Muscle layer of colon (tissue), 2 donors: ENCODE results near the gene CILP2.

Experiments
- H3K27ac ChIP-seq: one replicate; pipeline ENCODE4 v1.7.0; 2013; ENCODE audit warnings: low read depth, mild to moderate bottlenecking, low read length, moderate library complexity
- H3K27me3 ChIP-seq, 2 donors: one replicate each; pipeline ENCODE4 v1.7.0; 2013; ENCODE audit warnings: low read length in 2 of 2, mild to moderate bottlenecking in 2 of 2; ENCODE audit not compliant: insufficient read depth in 2 of 2, control insufficient read depth in 1 of 2
- H3K36me3 ChIP-seq: one replicate; pipeline ENCODE4 v1.7.0; 2013; ENCODE audit warnings: mild to moderate bottlenecking, low read length; ENCODE audit not compliant: insufficient read depth
- H3K4me1 ChIP-seq: one replicate; pipeline ENCODE4 v1.7.0; 2013; ENCODE audit warnings: mild to moderate bottlenecking, low read length; ENCODE audit not compliant: insufficient read depth
- H3K4me3 ChIP-seq, 2 donors: one replicate each; pipeline ENCODE4 v1.7.0; 2013; ENCODE audit warnings: low read length in 2 of 2, low read depth in 1 of 2, mild to moderate bottlenecking in 1 of 2, moderate library complexity in 1 of 2
- H3K9ac ChIP-seq: one replicate; pipeline ENCODE4 v1.7.0; 2013; ENCODE audit warnings: low read length
- H3K9me3 ChIP-seq: one replicate; pipeline ENCODE4 v1.7.0; 2013; ENCODE audit warnings: mild to moderate bottlenecking, low read length
- donor health status: abdominal sarcoma.
- donor health status: Adenocarcinoma of cecum.

Gene CILP2

GRCh38 chr19:19526581-19527370, 11.3 kb upstream of the CILP2 start:
- Histone ChIP-seq H3K4me3 (no peak overlapping the region), H3K9me3 (no peaks in the 10 kb centered on the region), H3K9ac (no peak overlapping the region), H3K27ac (no peak overlapping the region), H3K36me3 (peaks cover 23% of the 10 kb centered on the region), H3K27me3 (no peaks in the 10 kb centered on the region), H3K4me1 (peaks cover 5% of the 10 kb centered on the region)

DNA sequence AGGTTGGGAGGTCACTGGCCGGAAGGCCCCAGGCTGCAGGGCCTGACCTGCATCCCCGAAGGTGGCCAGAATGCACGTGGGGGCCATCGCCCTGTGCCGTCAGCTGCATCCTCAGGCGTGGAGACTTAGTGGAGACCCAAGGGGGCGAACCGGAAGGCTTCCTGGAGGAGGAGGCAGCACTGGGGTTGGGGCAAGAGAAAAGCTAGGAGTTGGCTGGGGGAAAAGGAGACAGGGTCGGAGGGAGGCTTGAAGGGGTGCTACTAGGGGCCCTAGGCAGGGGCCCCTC, 10.8 kb upstream of the CILP2 start:
- Histone ChIP-seq H3K9ac (no peak overlapping the region), H3K27me3 (no peaks in the 10 kb centered on the region), H3K27ac (no peak overlapping the region), H3K9me3 (no peaks in the 10 kb centered on the region), H3K36me3 (peaks cover 23% of the 10 kb centered on the region), H3K4me3 (no peak overlapping the region), H3K4me1 (peaks cover 9% of the 10 kb centered on the region)

DNA sequence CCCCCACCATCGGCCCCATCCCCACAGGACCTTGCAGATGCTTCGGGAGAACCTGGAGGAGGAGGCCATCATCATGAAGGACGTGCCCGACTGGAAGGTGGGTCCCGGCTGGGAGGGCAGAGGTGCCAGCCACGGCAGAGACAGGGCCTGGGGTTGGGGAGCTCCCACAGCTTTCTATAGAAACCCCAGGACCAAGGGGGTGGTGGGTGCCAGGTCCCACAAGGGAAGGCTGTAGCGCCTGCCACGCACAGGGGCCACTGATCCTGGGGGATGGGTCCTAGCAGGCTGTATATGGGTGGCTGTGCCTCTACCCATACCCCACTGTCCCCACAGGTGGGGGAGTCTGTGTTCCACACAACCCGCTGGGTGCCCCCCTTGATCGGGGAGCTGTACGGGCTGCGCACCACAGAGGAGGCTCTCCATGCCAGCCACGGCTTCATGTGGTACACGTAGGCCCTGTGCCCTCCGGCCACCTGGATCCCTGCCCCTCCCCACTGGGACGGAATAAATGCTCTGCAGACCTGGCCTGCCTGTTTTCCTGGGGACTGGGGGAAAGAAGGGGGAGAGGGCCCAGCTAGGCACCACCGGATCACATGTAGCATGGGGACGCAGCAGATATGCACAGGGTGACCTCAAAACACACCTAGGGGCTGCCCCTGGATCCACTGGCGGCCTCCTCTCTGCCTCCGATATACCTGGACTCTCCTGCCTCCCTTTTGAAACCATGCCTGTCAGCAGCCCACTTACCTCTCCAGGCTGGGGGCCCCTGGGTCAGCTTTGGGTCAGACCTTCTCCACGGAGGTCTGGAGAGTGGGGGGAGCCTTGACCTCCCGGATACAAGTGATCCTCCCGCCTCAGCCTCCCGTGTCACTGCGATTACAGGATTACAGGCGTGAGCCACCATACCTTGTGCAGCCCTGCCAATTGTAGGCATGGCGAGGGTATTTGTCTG, 10.1 kb upstream of the CILP2 start:
- Histone ChIP-seq H3K9me3 (no peaks in the 10 kb centered on the region), H3K36me3 (peaks cover 23% of the 10 kb centered on the region), H3K4me3 (no peak overlapping the region), H3K4me1 (peaks cover 14% of the 10 kb centered on the region), H3K27ac (no peak overlapping the region), H3K9ac (no peak overlapping the region), H3K27me3 (no peaks in the 10 kb centered on the region)

DNA sequence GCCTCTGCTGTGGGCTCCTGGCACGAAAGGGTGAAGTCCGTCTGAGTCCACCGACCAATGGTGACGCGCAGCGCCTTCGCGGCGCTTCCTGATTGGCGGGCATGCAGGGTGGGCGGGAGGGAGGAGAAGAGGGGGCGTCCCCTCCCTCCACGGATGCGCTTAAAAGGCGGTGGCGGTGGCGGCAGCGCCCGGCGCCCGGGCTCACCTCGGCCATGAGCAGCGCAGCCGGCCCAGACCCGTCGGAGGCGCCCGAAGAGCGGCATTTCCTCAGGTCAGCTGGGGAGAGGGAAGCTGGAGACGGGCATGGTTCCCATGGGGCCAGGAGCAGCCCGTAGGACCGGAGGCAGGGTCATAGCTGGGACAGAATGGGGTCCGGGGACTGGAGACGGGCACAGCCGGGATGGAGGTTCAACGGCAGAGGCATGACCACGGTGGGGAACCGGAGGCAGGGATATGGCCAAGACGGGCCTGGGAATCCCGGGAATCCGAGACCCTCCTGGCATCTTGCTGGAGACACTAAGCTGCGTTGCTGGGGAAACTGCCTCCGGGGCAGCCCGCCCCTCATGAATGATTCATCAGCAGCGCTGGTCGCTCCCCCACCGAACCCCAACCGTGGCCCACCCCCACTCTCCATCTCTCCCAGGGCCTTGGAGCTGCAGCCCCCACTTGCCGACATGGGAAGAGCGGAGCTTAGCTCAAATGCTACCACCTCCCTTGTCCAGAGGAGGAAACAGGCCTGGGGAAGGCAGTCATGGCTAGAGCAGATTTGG, 9.2 kb upstream of the CILP2 start, which contains the start of gene YJEFN3:
Gene YJEFN3 (plus strand): TSS at position 191 of the 770 bp plus-strand sequence. CDS start 22 bp downstream, at position 213.
- Histone ChIP-seq H3K4me1 (peaks cover 14% of the 10 kb centered on the region), H3K27ac (no peak within 1 kb of the TSS), H3K4me3 (no peak within 1 kb of the TSS), H3K9me3 (no peaks in the 10 kb centered on the region), H3K27me3 (no peaks in the 10 kb centered on the region), H3K36me3 (peaks cover 21% of the 10 kb centered on the region), H3K9ac (no peak within 1 kb of the TSS)

GRCh38 chr19:19529783-19530422, 8.2 kb upstream of the CILP2 start:
- no peak overlapping the region for H3K9ac ChIP-seq

GRCh38 chr19:19530423-19530804, 7.7 kb upstream of the CILP2 start:
- Histone ChIP-seq H3K4me1 (peaks cover 14% of the 10 kb centered on the region), H3K27me3 (no peaks in the 10 kb centered on the region), H3K36me3 (peaks cover 18% of the 10 kb centered on the region), H3K4me3 (no peak overlapping the region), H3K27ac (no peak overlapping the region), H3K9me3 (no peaks in the 10 kb centered on the region), H3K9ac (no peak overlapping the region)

More at GRCh38 chr19:19529783-19530422, 8.2 kb upstream of the CILP2 start:
- Histone ChIP-seq H3K27me3 (no peaks in the 10 kb centered on the region), H3K36me3 (peaks cover 18% of the 10 kb centered on the region), H3K27ac (no peak overlapping the region), H3K9me3 (no peaks in the 10 kb centered on the region), H3K4me1 (peaks cover 14% of the 10 kb centered on the region), H3K4me3 (no peak overlapping the region)

DNA sequence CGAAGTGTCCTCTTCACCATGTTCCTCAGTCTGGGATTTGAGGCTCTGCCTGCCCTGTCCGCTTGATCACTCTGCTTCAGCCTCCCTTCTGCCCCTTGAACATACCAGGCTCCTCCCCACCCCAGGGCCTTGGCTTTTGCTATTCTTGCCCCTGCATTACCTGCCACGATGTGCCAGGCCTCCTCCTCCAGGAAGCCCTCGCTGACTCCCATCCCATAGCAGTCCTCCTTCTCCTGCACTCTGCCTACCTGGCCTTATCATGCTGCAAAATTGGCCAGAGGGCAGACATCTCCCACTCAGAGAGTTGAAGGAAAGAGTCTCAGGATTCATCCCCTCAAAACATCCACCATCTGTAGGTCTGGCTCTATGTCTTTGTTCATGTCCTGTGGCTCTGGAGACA, 7.2 kb upstream of the CILP2 start:
- Histone ChIP-seq H3K36me3 (peaks cover 18% of the 10 kb centered on the region), H3K4me1 (peaks cover 14% of the 10 kb centered on the region), H3K4me3 (no peak overlapping the region), H3K27me3 (no peaks in the 10 kb centered on the region), H3K9me3 (no peaks in the 10 kb centered on the region), H3K27ac (no peak overlapping the region), H3K9ac (no peak overlapping the region)

DNA sequence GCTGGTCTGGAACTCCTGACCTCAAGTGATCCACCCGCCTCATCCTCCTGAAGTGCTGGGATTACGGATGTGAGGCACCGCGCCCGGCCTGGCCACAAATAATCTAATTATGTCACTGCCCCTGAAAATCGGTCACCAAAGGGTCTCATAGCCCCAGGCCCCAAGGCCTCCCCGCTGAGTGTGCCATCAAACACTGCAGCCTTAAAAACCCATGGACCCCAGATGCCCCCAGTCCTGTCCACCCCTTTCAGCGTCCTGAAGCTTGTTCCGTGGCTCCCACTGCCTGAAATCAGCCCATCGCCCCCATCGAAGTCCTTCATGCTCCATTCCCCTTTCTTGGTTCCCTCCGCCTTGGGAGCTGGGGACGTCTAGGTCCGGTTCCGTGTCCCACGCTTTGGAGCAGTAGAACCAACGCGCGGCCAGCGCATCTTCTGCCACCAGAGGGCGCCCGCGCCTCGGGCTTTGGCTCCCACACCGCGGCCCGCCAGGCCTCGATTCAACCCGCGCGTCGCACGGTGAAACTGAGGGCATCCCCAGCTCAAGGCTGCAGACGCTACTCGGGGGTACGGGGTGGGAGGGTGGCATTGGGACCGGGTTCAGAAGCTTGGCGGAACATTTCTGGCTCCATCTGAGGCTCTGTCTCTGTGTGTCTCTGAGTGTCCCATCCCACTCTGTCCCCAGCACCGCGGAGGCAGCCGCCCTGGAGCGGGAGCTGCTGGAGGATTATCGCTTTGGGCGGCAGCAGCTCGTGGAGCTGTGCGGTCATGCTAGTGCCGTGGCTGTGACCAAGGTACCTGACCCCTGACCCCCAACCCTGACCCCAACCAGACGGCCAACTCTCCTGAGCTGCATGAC, 5.9 kb upstream of the CILP2 start:
- H3K9me3 ChIP-seq: no peaks in the 10 kb centered on the region
- H3K36me3 ChIP-seq: peaks cover 12% of the 10 kb centered on the region
- H3K4me1 ChIP-seq: peaks cover 14% of the 10 kb centered on the region
- peaks cover 0 to under 1% of the 10 kb centered on the region in 2 donors for H3K27me3 ChIP-seq
- no peak overlapping the region for H3K27ac ChIP-seq
- H3K9ac ChIP-seq: no peak overlapping the region
- no peak overlapping the region for H3K4me3 ChIP-seq

DNA sequence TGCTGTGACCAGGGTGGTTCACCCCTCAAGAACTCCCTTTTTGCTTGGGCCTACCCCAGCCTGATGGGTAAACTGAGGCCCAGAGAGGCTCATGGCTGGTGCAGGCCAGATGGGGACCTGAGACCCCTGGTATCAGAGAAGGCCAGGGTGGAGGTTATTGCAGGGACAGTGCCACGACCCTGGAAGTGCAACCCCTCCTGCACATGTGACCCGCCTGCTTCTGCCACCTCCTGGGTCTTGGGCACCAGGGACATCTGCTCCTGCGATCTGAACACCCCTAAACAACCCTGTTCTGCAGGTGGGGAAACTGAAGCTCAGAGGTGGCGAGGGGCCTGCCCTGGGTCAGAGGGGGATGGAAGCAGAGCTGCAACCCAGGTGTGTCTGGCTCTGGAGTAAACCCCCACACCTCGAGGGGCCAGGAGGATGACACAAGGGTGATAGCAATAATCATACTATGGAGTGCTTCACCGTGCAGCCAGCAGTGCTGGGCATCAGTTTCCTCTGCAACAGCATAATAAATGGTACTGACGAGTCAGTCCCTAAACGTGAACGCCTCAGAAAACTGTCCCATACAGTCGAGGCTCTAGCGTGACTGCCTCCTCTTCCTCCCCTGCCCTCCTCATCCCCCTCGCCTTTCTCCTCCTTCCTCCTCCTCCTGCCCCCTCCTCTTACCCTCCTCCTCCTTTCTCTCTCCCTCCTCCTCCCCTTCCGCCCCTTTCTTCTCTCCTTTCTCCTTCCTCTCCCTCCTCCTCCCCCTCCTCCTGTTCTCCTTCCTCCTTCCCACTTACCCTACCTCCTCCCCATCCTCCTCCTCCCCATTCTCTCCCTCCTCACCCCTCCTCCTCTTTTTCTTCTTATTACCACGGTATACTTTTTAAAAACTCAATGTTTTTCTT, 5.0 kb upstream of the CILP2 start:
- no peaks in the 10 kb centered on the region for H3K9me3 ChIP-seq
- H3K27me3 ChIP-seq: peaks cover 5 to 9% of the 10 kb centered on the region in 2 donors
- H3K9ac ChIP-seq: no peak overlapping the region
- H3K4me3 ChIP-seq: no peak overlapping the region
- peaks cover 4% of the 10 kb centered on the region for H3K36me3 ChIP-seq
- H3K27ac ChIP-seq: no peak overlapping the region
- H3K4me1 ChIP-seq: peaks cover 19% of the 10 kb centered on the region
